ENCODE results near the gene GNAZ.

GRCh38 chr22:23034621-23035556 is 35.4 kb upstream of the GNAZ start:
- no peak for TF ChIP-seq CTCF (IDR thresholded peaks at IDR 0.05)
- TF ChIP-seq EZH2 (IDR thresholded peaks at IDR 0.05; ENCODE audit: borderline replicate concordance, insufficient read depth, low read depth, low read length, poor library complexity, severe bottlenecking): no peak

Data from B cell (primary cell).